Measurements from ENCODE around the gene KRTAP12-4. TPM values are rescaled to one million over a fixed set of nuclear protein-coding genes. Genes with fewer than 3 reads are reported as not detected.
"Not testable (repeated sequence)": the region's sequence is repeated elsewhere in the genome, so short reads cannot be mapped to it uniquely, and the experiment has no call there.

KRTAP12-4 gene
- total RNA-seq, 4 donors from 2014 or later: not detected

- Histone ChIP-seq H3K36me3 (no peaks in the 10 kb centered on the region), H3K27me3 (peaks cover 61% of the 10 kb centered on the region), H3K4me3 (no peak overlapping the region), H3K4me1 (no peaks in the 10 kb centered on the region), H3K27ac (no peak overlapping the region), H3K9me3 (peaks cover 0 to 30% (median 0%) of the 10 kb centered on the region in 3 donors)
- WGBS, 2 donors (ENCODE audit: low coverage in 1 of 2): 58 to 66% methylated on average over 5 to 9 of the region's 11 CpGs
- no peak for TF ChIP-seq POLR2AphosphoS5 (IDR thresholded peaks at IDR 0.05)
- TF ChIP-seq EP300 (IDR thresholded peaks at IDR 0.05): no peak
- TF ChIP-seq CTCF (IDR thresholded peaks at IDR 0.05): no peak
- TF ChIP-seq POLR2A (IDR thresholded peaks at IDR 0.05): no peak
- no peak for ATAC-seq
Measured at GRCh38 chr21:44694776-44695175, 40.3 kb upstream of the KRTAP12-4 start.

GRCh38 chr21:44692798-44693512, 38.5 kb upstream of the KRTAP12-4 start:
- no peak for TF ChIP-seq EP300 (IDR thresholded peaks at IDR 0.05)
- no peak for TF ChIP-seq POLR2AphosphoS5 (IDR thresholded peaks at IDR 0.05)
- TF ChIP-seq CTCF (IDR thresholded peaks at IDR 0.05): no peak
- no peak for TF ChIP-seq POLR2A (IDR thresholded peaks at IDR 0.05)
- Histone ChIP-seq H3K9me3 (peaks cover 0 to 30% (median 0%) of the 10 kb centered on the region in 3 donors), H3K4me3 (no peak overlapping the region), H3K36me3 (no peaks in the 10 kb centered on the region), H3K27me3 (peaks cover 54% of the 10 kb centered on the region), H3K4me1 (no peaks in the 10 kb centered on the region), H3K27ac (no peak overlapping the region)
- 50 to 85% methylated on average over 2 of the region's 2 CpGs for WGBS, 2 donors (ENCODE audit: low coverage in 1 of 2)
- no peak for ATAC-seq

GRCh38 chr21:44691686-44692085, 37.2 kb upstream of the KRTAP12-4 start:
- H3K27me3 ChIP-seq: peaks cover 54% of the 10 kb centered on the region
- ATAC-seq: no peak
- TF ChIP-seq POLR2AphosphoS5 (IDR thresholded peaks at IDR 0.05) (no peak), CTCF (IDR thresholded peaks at IDR 0.05) (no peak), EP300 (IDR thresholded peaks at IDR 0.05) (no peak), POLR2A (IDR thresholded peaks at IDR 0.05) (no peak)
- no peaks in the 10 kb centered on the region for H3K4me1 ChIP-seq
- H3K4me3 ChIP-seq: no peak overlapping the region
- no peaks in the 10 kb centered on the region for H3K36me3 ChIP-seq
- H3K27ac ChIP-seq: no peak overlapping the region
- H3K9me3 ChIP-seq: peaks cover 0 to 30% (median 0%) of the 10 kb centered on the region in 3 donors
- 43 to 60% methylated on average over 2 of the region's 2 CpGs for WGBS, 2 donors (ENCODE audit: low coverage in 1 of 2)

- not testable (repeated sequence) for H3K36me3 ChIP-seq, H3K4me3 ChIP-seq, H3K27ac ChIP-seq, ATAC-seq, H3K4me1 ChIP-seq
- Histone ChIP-seq H3K27me3 (peaks cover 44% of the 10 kb centered on the region), H3K9me3 (peaks cover 0 to 25% (median 0%) of the 10 kb centered on the region in 3 donors)
- 79 to 81% methylated on average over 2 to 3 of the region's 3 CpGs for WGBS, 2 donors (ENCODE audit: low coverage in 1 of 2)
Measured at GRCh38 chr21:44689740-44690139, 35.3 kb upstream of the KRTAP12-4 start.

- Histone ChIP-seq H3K4me1 (no peaks in the 10 kb centered on the region), H3K9me3 (peaks cover 0 to 4% (median 0%) of the 10 kb centered on the region in 3 donors), H3K27me3 (peaks cover 48% of the 10 kb centered on the region), H3K36me3 (no peaks in the 10 kb centered on the region), H3K27ac (no peak overlapping the region), H3K4me3 (no peak overlapping the region)
- no peak for ATAC-seq
- 38 to 40% methylated on average over 5 to 11 of the region's 11 CpGs for WGBS, 2 donors (ENCODE audit: low coverage in 1 of 2)
- TF ChIP-seq CTCF (IDR thresholded peaks at IDR 0.05) (no peak), POLR2A (IDR thresholded peaks at IDR 0.05) (no peak), POLR2AphosphoS5 (IDR thresholded peaks at IDR 0.05) (no peak), EP300 (IDR thresholded peaks at IDR 0.05) (no peak)
Measured at GRCh38 chr21:44687671-44688070, 33.2 kb upstream of the KRTAP12-4 start.
